ENCODE results near the gene TAPT1. TPM values are rescaled to one million over a fixed set of nuclear protein-coding genes. Genes with fewer than 3 reads are reported as not detected.

The TAPT1 gene
- total and polyA plus RNA-seq, 9 of the 15 experiments (the other 6 are each of a cell fraction or from before 2014, with no cell fraction given), result 1.6 to 36.7 (median 20.7) TPM

GRCh38 chr4:16268290-16268689 lies 42.0 kb upstream of the TAPT1 start:
- H3K9me3 ChIP-seq (replicated peaks; ENCODE audit: control insufficient read depth, insufficient read depth, low read depth, low read length), result no peaks in the 10 kb centered on the region
- no peaks in the 10 kb centered on the region for H4K20me1 ChIP-seq (replicated peaks; ENCODE audit: control insufficient read depth, insufficient read depth, low read length)
- intact Hi-C loops (cut with micrococcal nuclease) (loop anchor here (10.0 kb wide), 1 partner anchor 383 kb away; no protein-coding TSS in a partner anchor), in situ Hi-C loops (cut with MboI) (loop anchor here (5.0 to 25.0 kb wide), 2 partner anchors 236 to 456 kb away; no protein-coding TSS in a partner anchor)
- FAIRE-seq, result no peak
- no peaks in the 10 kb centered on the region for H3K36me3 ChIP-seq (ENCODE audit: control insufficient read depth, insufficient read depth, low read length)
- TF ChIP-seq ZNF280A (IDR thresholded peaks at IDR 0.05; ENCODE audit: low read depth, partially characterized antibody) (no peak), CBFA2T2 (conservative IDR thresholded peaks at IDR 0.05) (no peak), ZNF668 (CRISPR knock-in tag; IDR thresholded peaks at IDR 0.05) (no peak), ZNF23 (CRISPR knock-in tag; IDR thresholded peaks at IDR 0.05) (no peak)
- H3K4me2 ChIP-seq (ENCODE audit: insufficient read depth, low read length), result no peak overlapping the region
- H3K4me1 ChIP-seq (replicated peaks in 1 of 2; ENCODE audit: control insufficient read depth in 2 of 2, insufficient read depth in 2 of 2, low read length in 2 of 2), result no peaks in the 10 kb centered on the region
- no peak overlapping the region for H3K27ac ChIP-seq (ENCODE audit: extremely low read depth, low read depth, low read length)
- CTCF ChIA-PET (ENCODE audit: low intra/inter-chr PET ratio), result no interaction called here
- H3K9me1 ChIP-seq (ENCODE audit: control insufficient read depth, insufficient read depth, low read length), result no peaks in the 10 kb centered on the region
- H3K27me3 ChIP-seq (ENCODE audit: control insufficient read depth in 2 of 2, insufficient read depth in 2 of 2, low read length in 2 of 2), result no peaks in the 10 kb centered on the region; a peak in 1 of 5 replicates
- H3K9ac ChIP-seq (ENCODE audit: insufficient read depth in 1 of 2, low read depth in 2 of 2, low read length in 2 of 2), result no peak overlapping the region
- POLR2A ChIA-PET, result interaction anchor here (0.6 to 0.7 kb wide), 2 partner anchors 19 to 110 kb away, joined by 3 read pairs; no protein-coding TSS in a partner anchor
- DNase-seq (ENCODE audit: extremely low read depth in 1 of 4, low spot score in 3 of 4), result no peak
- H3K79me2 ChIP-seq (ENCODE audit: control insufficient read depth, insufficient read depth, low read length), result no peaks in the 10 kb centered on the region
- no TSS peak for BruUV-seq (replicated peaks)
- no peak overlapping the region for H2AFZ ChIP-seq (ENCODE audit: low read depth, low read length)
- no peak for ATAC-seq
- WGBS (ENCODE audit: insufficient coverage, low coverage, missing lambda C conversion rate), result 0% methylated on average over 3 of the region's 3 CpGs
- no peak overlapping the region for H3K4me3 ChIP-seq

- POLR2A ChIA-PET, result no interaction called here
- no peak overlapping the region for H3K9ac ChIP-seq (ENCODE audit: insufficient read depth in 1 of 2, low read depth in 2 of 2, low read length in 2 of 2)
- CTCF ChIA-PET (ENCODE audit: low intra/inter-chr PET ratio), result no interaction called here
- no peak overlapping the region for H3K27ac ChIP-seq (ENCODE audit: extremely low read depth, low read depth, low read length)
- no peaks in the 10 kb centered on the region for H3K9me3 ChIP-seq (replicated peaks; ENCODE audit: control insufficient read depth, insufficient read depth, low read depth, low read length)
- H4K20me1 ChIP-seq (replicated peaks; ENCODE audit: control insufficient read depth, insufficient read depth, low read length), result no peaks in the 10 kb centered on the region
- H3K27me3 ChIP-seq (ENCODE audit: control insufficient read depth in 2 of 2, insufficient read depth in 2 of 2, low read length in 2 of 2), result no peaks in the 10 kb centered on the region
- ATAC-seq, result no peak
- BruUV-seq (replicated peaks), result no TSS peak
- no peaks in the 10 kb centered on the region for H3K9me1 ChIP-seq (ENCODE audit: control insufficient read depth, insufficient read depth, low read length)
- no peak overlapping the region for H3K4me3 ChIP-seq
- intact Hi-C loops (cut with micrococcal nuclease), result loop anchor here (10.0 kb wide), 1 partner anchor 383 kb away; no protein-coding TSS in a partner anchor
- in situ Hi-C loops (cut with MboI), result loop anchor here (5.0 to 25.0 kb wide), 2 partner anchors 235 to 455 kb away; no protein-coding TSS in a partner anchor
- no peaks in the 10 kb centered on the region for H3K36me3 ChIP-seq (ENCODE audit: control insufficient read depth, insufficient read depth, low read length)
- TF ChIP-seq EP400 (IDR thresholded peaks at IDR 0.05) (no peak), HEY1 (CRISPR knock-in tag; IDR thresholded peaks at IDR 0.05; ENCODE audit: borderline replicate concordance) (no peak), ZNF316 (IDR thresholded peaks at IDR 0.05) (peak; percentile 73), NELFE (IDR thresholded peaks at IDR 0.05; ENCODE audit: insufficient read depth, insufficient read length) (no peak), DIDO1 (tag; IDR thresholded peaks at IDR 0.05; ENCODE audit: low read depth) (no peak), ZNF668 (CRISPR knock-in tag; IDR thresholded peaks at IDR 0.05) (no peak), MAFF (IDR thresholded peaks at IDR 0.05; ENCODE audit: low read length) (peak; percentile 18; the same call in 1 of the 2 replicates), C11orf30 (IDR thresholded peaks at IDR 0.05; ENCODE audit: low read depth) (peak; percentile 48; the same call in 1 of the 2 replicates), PATZ1 (CRISPR knock-in tag; IDR thresholded peaks at IDR 0.05; ENCODE audit: borderline replicate concordance) (no peak), BRD4 (IDR thresholded peaks at IDR 0.05) (no peak), MAFG (tag; conservative IDR thresholded peaks at IDR 0.05) (0 out of 2 replicates have a peak, but pooled peaks have one; percentile 20)
- no peak overlapping the region for H2AFZ ChIP-seq (ENCODE audit: low read depth, low read length)
- H3K4me1 ChIP-seq (replicated peaks in 1 of 2; ENCODE audit: control insufficient read depth in 2 of 2, insufficient read depth in 2 of 2, low read length in 2 of 2), result no peaks in the 10 kb centered on the region
- DNase-seq (ENCODE audit: extremely low read depth in 1 of 4, low spot score in 3 of 4), result no peak
- H3K79me2 ChIP-seq (ENCODE audit: control insufficient read depth, insufficient read depth, low read length), result no peaks in the 10 kb centered on the region
- no peak for FAIRE-seq
- WGBS (ENCODE audit: insufficient coverage, low coverage, missing lambda C conversion rate), result 0% methylated on average over 1 of the region's 1 CpG
- H3K4me2 ChIP-seq (ENCODE audit: insufficient read depth, low read length), result no peak overlapping the region
Measured at GRCh38 chr4:16267639-16268038, 41.4 kb upstream of the TAPT1 start.

Data from K562 (cell line).